Kidney glomerular epithelial cell (primary cell): ENCODE results near the gene SNRPD1.
"Not testable (repeated sequence)": the region's sequence is repeated elsewhere in the genome, so short reads cannot be mapped to it uniquely, and the experiment has no call there.

Source experiments
- DNase-seq: peaks from one replicate; lab custom pipeline; 2025; lab: John Stamatoyannopoulos, UW

Gene SNRPD1

DNA sequence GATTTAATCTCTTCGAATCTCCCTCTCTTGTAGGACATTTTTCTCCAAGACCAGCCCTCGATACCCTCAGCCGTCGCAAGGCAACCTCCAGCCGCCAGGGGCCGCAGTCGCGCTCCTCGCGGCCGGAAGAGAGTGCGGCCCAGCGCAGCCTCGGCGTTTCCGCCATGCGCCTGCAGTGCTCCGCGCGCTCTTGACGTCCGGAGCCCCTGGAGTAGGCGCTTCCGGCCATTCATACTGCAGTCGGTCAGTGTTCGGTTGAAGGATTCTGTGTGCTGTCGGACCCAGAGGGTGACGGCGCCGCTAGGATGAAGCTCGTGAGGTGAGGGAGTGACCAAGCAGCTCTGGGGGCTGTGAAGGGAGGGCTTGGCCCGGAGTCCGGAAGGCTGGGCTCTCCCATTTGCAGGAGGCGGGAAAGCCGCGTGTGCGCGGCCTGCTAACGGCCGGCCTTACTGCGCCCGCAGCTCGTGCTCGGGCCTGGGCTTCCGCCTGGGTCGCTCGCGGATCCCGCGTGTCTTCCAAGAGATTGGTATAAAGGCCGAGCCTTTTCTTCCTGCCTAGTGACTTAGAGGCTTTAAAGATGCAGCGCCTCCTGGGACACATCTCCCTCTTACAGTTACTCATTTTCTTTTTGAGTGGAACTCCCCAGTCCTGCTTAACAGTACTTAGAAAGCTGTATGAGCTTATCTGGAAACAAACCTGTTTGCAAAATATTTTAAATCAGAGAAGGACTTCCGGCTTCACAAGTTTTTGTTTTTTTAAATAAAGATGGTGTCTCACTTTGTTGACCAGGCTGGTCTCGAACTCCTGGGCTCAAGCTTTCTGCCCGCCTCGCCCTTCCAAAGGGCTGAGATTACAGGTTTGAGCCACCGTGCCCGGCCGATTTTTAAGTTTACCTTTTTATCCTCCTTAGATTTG is at the start of gene SNRPD1:
TSS of gene SNRPD1 (plus strand) at position 190 of the 915 bp plus-strand sequence. CDS start at position 306, 116 bp downstream.
- DNase-seq = peak; percentile 80

DNA sequence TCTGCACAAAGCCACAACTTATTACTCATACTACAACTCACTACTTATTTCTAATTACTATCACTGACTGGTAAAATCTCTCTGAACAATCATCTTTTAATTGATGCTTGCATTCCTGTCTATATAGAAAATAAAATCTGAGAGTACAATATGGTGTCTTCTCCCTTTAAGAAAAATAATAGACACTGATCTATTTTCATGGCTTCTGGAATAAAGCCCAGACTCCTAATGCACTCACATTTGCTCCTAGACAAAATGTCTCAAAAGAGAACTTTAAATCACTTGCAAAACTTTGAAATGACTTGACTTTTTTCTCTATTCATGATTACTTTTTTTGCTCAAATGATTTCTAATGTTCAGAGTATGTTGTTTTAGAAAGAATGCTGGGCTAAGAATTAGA is 40.3 kb upstream of the SNRPD1 start:
- no peak for DNase-seq

DNA sequence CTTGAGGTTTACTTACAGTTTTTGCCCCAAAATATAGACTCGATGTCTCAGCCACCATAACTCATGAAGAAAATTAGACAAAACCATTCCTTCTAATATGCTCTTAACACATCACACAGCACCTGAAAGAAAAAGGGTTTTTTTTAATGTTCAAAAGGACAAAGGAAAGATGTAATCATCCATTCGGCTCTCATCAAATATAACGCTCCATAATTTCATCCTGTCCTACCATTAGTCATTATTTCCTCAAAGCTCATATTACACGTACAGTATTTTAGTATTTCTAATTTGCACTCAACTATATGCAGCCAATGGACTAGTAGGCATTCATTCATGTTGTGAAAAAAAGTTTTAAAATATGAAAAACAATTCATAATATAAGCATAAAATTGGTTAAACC is 36.5 kb upstream of the SNRPD1 start:
- no peak for DNase-seq

DNA sequence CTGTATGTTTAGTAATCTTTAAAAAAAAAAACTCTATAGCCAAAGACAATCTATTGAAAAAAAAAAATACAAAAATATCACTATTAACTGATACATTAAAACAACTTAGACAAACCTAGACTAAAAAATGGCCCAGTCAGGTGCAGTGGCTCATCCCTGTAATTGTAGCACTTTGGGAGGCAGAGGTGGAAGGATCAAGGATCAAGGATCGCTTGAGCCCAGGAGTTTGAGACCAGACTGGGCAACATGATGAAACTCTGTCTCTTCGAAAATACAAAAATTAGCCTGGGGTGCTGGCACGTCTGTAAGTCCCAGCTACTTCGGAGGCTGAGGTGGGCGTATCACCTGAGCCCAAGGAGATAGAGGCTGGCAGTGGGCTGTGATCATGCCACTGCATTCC is 27.7 kb upstream of the SNRPD1 start:
- no peak for DNase-seq

DNA sequence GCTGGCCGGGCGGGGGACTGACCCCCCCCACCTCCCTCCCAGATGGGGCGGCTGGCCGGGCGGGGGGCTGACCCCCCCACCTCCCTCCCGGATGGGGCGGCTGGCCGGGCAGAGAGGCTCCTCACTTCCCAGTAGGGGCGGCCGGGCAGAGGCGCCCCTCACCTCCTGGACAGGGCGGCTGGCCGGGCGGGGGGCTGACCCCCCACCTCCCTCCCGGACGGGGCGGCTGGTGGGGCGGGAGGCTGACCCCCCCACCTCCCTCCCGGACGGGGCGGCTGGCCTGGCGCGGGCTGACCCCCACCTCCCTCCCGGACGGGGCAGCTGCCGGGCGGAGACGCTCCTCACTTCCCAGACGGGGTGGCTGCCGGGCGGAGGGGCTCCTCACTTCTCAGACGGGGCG is 19.8 kb upstream of the SNRPD1 start:
- not testable (repeated sequence) for DNase-seq

DNA sequence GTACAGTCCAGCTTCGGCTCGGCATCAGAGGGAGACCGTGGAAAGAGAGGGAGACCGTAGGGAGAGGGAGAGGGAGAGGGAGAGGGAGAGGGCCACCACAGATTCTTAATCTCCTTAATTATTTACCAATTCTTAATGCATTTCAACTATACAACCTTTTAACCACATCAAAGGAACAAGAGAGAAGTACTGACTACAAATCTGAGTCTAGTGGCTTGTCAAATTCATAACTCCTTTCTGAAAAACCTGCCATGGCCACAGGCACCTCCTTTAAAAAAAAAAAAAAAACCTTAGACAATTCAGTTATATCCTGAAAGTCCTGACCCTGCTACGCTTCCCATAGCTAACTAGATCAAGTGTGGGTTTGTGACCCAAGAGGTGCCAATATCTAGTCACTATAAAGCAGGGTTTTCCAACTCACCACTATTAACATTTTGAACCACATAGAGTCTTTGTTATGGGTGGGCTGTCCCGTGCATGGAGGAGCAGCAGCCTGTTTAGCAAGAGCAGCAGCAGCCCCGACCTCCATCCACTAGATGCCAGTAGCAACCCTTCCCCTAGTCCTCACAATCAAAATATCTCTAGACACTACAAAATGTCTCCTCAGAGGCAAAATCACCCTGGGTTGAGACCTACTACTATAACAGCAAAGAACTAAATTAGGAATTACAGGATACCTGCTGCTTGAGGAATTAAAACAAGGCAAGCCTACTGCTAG is 18.4 kb upstream of the SNRPD1 start:
- DNase-seq = no peak

DNA sequence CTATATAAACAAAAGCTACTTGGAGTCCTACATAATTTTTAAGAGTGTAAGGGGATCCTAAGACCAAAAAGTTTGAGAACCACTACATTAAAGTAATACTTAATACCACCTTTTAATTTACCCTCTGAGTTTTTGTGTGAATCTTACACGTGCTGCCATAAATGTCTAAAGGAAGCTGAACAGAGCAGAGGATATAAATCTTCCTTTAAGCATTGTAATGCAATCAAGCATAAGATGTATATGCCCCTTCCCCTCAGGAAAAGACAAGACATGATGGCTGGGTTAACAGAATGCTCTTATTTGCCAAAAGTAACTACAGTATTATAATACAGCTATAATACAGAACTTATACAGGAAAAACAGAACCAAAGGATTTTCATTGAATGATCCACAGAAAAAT is 14.5 kb upstream of the SNRPD1 start:
- no peak for DNase-seq

DNA sequence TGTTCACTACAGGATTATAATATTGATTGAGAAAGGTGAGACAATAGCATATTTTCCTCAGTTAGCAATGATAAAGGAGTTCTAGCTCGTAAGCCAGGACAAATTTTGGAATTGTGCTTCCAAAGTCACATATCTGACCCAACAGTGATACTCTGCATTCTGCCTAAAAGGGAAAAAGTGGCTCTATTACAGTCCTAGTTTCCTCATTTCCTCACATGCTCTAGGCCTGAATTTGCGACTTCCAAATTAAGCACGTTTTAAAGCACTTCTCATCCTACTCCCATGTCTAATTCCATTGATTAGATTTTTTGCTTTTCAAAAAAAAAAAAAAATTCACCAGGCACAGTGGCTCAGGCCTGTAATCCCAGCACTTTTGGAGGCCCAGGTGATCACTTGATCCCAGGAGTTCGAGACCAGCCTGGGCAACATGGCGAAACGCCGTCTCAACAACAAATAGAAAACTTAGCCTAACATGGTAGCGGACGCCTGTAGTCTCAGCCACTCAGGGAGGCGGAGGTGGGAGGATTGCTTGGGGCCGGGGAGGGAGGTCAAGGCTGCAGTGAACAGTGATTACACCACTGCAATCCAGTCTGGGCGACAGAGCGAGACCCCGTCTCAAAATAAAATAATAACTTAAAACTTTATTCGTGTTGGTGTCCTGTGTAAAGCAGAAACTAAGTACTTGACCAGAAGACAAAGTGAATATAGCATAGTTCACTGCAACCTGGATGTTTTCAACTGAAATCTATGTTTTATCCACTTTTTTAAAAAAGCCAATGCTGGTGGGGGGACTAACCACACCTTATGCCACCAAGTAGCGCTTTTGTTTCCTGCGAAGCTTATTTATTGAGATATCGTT is 13.2 kb upstream of the SNRPD1 start:
- DNase-seq = peak; percentile 33

GRCh38 chr18:21599585-21600525 is 12.3 kb upstream of the SNRPD1 start:
- DNase-seq = no peak

GRCh38 chr18:21600526-21601410 is 11.3 kb upstream of the SNRPD1 start, which contains the start of gene ESCO1:
Gene ESCO1, minus strand, starts transcription at chr18:21600704. Its CDS starts 25,861 bp downstream, at chr18:21574843.
- peak; percentile 99 for DNase-seq

DNA sequence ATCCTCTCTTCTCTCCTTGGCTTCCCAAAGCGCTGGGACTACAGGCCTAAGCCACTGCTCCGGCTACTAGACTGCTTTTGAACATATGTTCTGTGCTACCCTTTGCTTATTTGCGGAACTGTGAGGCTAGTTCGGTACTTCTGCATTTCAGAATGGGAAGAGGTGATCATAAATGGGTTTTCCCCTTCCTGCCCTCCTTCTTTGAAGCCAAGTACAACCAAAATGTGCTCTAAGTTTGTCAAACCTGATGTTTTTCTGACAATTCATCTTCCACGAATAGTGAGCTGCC is 9.9 kb upstream of the SNRPD1 start:
- DNase-seq = no peak

DNA sequence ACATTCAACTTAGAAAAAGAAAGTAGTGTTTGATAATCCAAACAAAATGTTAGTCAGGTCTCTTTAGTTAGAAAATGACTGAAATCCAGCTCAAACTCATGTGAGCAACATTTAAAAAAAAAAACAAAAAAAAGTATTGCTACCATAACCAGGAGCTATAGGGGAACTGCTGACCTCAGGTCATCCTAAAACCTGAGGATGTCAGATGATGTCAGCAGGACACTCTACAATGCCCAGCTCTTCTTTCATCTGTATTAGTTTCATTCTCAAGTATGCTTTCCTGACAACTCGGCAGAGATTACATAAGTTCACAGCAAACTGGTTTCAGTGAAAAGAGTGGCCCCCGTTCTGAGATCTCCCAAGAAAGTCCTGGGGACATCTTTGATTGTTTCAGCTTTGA is 7.4 kb upstream of the SNRPD1 start:
- no peak for DNase-seq

- no peak for DNase-seq
Observed at GRCh38 chr18:21605213-21605612, 6.9 kb upstream of the SNRPD1 start.

DNA sequence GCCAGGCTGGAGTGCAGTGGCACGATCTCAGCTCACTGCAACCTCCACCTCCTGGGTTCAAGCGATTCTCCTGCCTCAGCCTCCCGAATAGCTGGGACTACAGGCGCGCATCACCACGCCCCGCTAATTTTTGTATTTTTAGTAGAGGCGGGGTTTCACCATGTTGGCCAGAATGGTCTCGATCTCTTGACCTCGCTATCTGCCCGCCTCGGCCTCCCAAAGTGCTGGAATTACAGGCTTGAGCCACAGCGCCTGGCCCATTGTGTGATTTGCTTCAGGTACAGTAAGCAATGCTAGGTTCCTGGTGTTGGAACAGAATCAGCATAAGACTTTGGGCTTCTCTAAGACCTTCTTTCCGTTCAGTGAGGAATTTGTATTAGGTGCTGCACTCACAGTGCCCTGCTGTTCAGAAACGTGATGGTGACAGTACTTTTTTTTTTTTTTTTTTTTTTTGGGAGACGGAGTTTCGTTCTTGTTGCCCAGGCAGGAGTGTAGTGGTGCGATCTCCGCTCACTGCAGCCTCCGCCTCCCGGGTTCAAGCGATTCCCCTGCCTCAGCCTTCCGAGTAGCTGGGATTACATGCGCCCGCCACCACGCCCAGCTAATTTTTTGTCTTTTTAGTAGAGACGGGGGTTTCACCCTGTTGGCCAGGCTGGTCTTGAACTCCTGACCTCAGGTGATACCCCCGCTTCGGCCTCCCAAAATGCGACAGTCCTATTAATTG is 551 bp upstream of the SNRPD1 start:
- DNase-seq = not testable (repeated sequence)

- not testable (repeated sequence) for DNase-seq
Observed at GRCh38 chr18:21621640-21622039, 9.5 kb downstream of the SNRPD1 start.

GRCh38 chr18:21629089-21629832 is 17.1 kb downstream of the SNRPD1 start:
- DNase-seq = no peak

DNA sequence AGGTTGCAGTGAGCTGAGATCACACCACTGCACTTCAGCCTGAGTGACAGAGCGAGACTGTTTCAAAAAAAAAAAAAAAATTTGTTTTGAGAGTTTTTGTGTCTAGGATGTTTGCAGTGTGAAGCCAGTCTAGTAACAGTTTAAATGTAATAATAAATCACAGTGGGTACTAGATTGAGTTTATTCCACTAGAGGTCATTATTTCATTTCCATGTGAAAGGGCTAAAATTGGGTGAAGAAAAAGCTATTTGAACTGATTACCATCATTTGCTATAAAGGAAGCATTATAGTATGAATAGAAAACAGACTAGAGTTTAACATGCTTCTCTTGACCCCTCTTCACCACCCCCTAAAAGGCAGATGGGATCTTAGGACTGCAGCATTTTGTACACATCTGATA is 20.3 kb downstream of the SNRPD1 start:
- no peak for DNase-seq

DNA sequence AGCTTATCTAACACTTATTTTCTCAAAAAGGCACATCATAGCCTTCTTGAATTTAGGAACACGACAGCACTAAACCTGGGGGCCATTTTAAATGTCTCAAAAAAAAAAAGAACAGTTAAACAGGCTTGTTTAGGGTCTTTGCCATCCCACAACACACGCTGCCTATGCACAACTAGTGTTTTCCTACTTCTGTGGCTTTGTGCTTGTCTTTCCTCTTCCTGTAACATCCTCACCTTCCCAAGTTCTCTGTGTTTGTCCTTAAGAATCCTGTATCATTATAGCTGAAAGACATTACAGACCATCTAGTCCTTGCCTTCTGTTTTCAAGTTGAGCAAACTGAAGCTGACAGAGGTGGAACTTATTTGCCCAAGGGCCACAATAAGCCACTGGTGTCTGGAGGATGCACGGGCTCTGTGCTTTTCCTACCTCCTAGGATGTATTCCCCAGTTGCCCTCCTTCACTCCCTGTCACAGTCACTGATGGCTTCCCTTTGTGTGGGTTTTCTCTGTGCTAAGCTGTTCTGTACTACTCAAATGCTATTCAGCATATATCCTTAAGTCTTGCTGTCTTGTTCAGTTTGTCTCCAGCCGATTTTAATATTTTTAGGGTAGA is 22.6 kb downstream of the SNRPD1 start:
- no peak for DNase-seq
